ENCODE data around the gene NDUFAF7. TPM values are rescaled to one million over a fixed set of nuclear protein-coding genes. Genes with fewer than 3 reads are reported as not detected.
A peak's percentile ranks its signal among the peaks of the same experiment; 100 is the strongest.

Gene NDUFAF7
- total RNA-seq, 1 experiment from 2014 or later: 103 TPM

DNA sequence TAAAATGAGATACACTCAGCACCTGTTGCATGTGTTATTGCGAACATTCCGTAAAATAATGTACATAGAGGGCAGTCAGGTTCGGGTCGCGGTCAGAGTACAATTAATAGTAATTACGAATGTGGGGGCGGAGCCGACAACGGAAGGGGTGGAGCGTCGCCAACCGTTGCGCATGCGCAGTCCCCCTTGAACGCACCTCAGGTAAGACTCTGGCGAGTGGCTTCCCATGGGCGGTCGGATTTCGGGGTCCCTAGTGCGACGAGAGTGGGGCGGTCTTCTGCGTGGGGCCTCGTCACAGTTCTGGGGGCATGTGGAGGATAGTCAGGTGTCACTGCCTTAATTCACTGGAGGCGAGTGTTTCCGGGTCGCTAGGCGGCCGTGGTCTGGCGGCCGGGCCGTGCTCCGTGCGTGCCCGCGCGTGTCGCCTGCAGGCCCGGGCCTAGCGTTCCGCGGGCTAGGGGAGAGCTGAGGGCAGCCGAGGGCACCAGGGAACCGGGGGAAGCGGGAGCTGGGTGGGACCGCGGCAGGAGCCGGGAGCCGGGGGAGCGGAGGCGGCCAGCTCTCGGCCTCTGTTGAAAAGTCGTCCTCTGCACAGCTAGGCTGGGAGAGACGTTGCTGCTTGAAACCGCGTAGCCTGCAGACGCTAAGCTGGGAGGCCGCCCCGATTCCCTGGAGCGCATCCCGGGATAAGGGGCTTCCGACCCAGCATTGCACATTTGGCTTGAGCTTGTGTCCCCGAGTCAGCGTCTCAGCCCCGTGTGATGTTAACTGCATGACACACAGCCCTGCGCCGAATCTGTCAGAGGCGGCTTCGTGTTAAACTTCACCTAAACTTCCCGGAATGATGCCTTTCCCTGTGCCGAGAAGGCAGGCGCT lies 34.9 kb upstream of the NDUFAF7 start, which contains the start of gene CEBPZOS:
CEBPZOS (plus strand) TSS at position 177 of the 876 bp plus-strand sequence. CDS start 3,209 bp downstream, outside the sequence.
- H3K4me1 Mint-ChIP-seq: peaks cover 40 to 49% of the 10 kb centered on the region in 2 experiments
- H2BK12ac ChIP-seq (ENCODE audit: insufficient read length, low read depth, low read length): no peak within 1 kb of the TSS
- no peak within 1 kb of the TSS for H4K8ac ChIP-seq (replicated peaks; ENCODE audit: insufficient read length, low read depth, low read length)
- no peak within 1 kb of the TSS for H4K91ac ChIP-seq (ENCODE audit: insufficient read length, low read depth, low read length)
- H3K9me3 ChIP-seq (ENCODE audit: control insufficient read depth, low read depth, low read length): no peaks in the 10 kb centered on the region
- H4K20me1 ChIP-seq (ENCODE audit: control insufficient read depth, insufficient read depth, insufficient read length): no peaks in the 10 kb centered on the region
- H3K9me3 Mint-ChIP-seq: no peaks in the 10 kb centered on the region
- H3K4me1 ChIP-seq (ENCODE audit: insufficient read depth, low read length): peaks cover 3% of the 10 kb centered on the region; the same call in 1 of the 2 replicates
- no peak within 1 kb of the TSS for H3K56ac ChIP-seq (ENCODE audit: insufficient read length, low read depth, low read length)
- H3K36me3 Mint-ChIP-seq (ENCODE audit: insufficient read depth in 1 of 3, low read depth in 3 of 3): peaks cover 6 to 17% (median 15%) of the 10 kb centered on the region in 3 experiments; a peak in 6 of 7 replicates
- peak within 1 kb of the TSS in 1 of 2 experiments; percentile 82; a peak in 3 of 5 replicates for H3K4me3 Mint-ChIP-seq
- no peak within 1 kb of the TSS for H3K23ac ChIP-seq (ENCODE audit: insufficient read length, low read depth, low read length)
- H3K27ac ChIP-seq (ENCODE audit: insufficient read length, low read depth, low read length): no peak within 1 kb of the TSS
- H3K9ac ChIP-seq (ENCODE audit: extremely low read depth, insufficient read length, low read length): peak within 1 kb of the TSS; percentile 81
- H3K79me2 ChIP-seq (ENCODE audit: insufficient read depth, low read length): peaks cover 2% of the 10 kb centered on the region; the same call in 1 of the 2 replicates
- H3K79me1 ChIP-seq (ENCODE audit: insufficient read depth, low read depth, low read length, poor library complexity, severe bottlenecking): no peaks in the 10 kb centered on the region
- TF ChIP-seq, protein P1, sequence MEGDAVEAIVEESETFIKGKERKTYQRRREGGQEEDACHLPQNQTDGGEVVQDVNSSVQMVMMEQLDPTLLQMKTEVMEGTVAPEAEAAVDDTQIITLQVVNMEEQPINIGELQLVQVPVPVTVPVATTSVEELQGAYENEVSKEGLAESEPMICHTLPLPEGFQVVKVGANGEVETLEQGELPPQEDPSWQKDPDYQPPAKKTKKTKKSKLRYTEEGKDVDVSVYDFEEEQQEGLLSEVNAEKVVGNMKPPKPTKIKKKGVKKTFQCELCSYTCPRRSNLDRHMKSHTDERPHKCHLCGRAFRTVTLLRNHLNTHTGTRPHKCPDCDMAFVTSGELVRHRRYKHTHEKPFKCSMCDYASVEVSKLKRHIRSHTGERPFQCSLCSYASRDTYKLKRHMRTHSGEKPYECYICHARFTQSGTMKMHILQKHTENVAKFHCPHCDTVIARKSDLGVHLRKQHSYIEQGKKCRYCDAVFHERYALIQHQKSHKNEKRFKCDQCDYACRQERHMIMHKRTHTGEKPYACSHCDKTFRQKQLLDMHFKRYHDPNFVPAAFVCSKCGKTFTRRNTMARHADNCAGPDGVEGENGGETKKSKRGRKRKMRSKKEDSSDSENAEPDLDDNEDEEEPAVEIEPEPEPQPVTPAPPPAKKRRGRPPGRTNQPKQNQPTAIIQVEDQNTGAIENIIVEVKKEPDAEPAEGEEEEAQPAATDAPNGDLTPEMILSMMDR (conservative IDR thresholded peaks at IDR 0.05): no peak
- peak within 1 kb of the TSS; percentile 23; the same call in 1 of the 2 replicates for H3K14ac ChIP-seq (ENCODE audit: insufficient read depth, low read length)
- no peak within 1 kb of the TSS for H3K4ac ChIP-seq (ENCODE audit: low read depth, low read length)
- WGBS (ENCODE audit: extremely low coverage, insufficient read length, low lambda C conversion rate): no CpG with 5 or more reads among the region's 72 CpGs
- peak within 1 kb of the TSS; percentile 93 to 96 (median 94) for H3K27ac Mint-ChIP-seq
- no peak within 1 kb of the TSS for H4K5ac ChIP-seq (ENCODE audit: insufficient read length, low read depth, low read length)
- no peak within 1 kb of the TSS for H3K18ac ChIP-seq (ENCODE audit: insufficient read length, low read depth, low read length)
- no peak within 1 kb of the TSS for H2BK120ac ChIP-seq (ENCODE audit: low read depth, low read length, poor library complexity, severe bottlenecking)
- H2AFZ ChIP-seq (ENCODE audit: low read length): no peak within 1 kb of the TSS
- H2AK5ac ChIP-seq (ENCODE audit: insufficient read length, low read length): no peak within 1 kb of the TSS
- H2BK15ac ChIP-seq (ENCODE audit: low read depth, low read length): no peak within 1 kb of the TSS
- no peak within 1 kb of the TSS for H3T11ph ChIP-seq (ENCODE audit: low read length)
- H2BK5ac ChIP-seq (ENCODE audit: insufficient read length, low read length): no peak within 1 kb of the TSS
- H3K27me3 Mint-ChIP-seq (ENCODE audit: low read depth): no peaks in the 10 kb centered on the region
- no peaks in the 10 kb centered on the region for H3K23me2 ChIP-seq (ENCODE audit: insufficient read length, low read depth, low read length, poor library complexity, severe bottlenecking)
- H2BK20ac ChIP-seq (ENCODE audit: low read depth, low read length, poor library complexity, severe bottlenecking): no peak within 1 kb of the TSS
- H3K27me3 ChIP-seq (ENCODE audit: insufficient read depth, low read length): no peaks in the 10 kb centered on the region
- peak within 1 kb of the TSS; percentile 52 for H3K4me2 ChIP-seq (ENCODE audit: insufficient read depth, insufficient read length, low read length)
- DNase-seq: peak; percentile 62

Measured in H9 (cell line).